B cell (primary cell): Measurements from ENCODE around the gene MLXIP. TPM values are rescaled to one million over a fixed set of nuclear protein-coding genes. Genes with fewer than 3 reads are reported as not detected.

Experiments used
- ATAC-seq: fragments of 200-7000 bp; cut with Tn5 transposase; one replicate; pipeline ENCODE4 v1.10.0; 2021; ENCODE audit warnings: low read depth, mild to moderate bottlenecking, moderate number of reproducible peaks, moderate library complexity
- CTCF ChIA-PET: fragments of 350-600 bp; sonication (Branson Sonifier 250); formaldehyde crosslinking; loops from one replicate; lab custom pipeline; 2021; ENCODE audit warnings: antibody characterized with exemption, inconsistent platforms; lab: Charles Lee
- POLR2A ChIA-PET: fragments of 350-600 bp; sonication (Branson Sonifier 250); formaldehyde crosslinking; loops from one replicate; lab custom pipeline; 2021; ENCODE audit warnings: antibody characterized with exemption; lab: Charles Lee
- DNase-seq: peaks from one replicate; pipeline ENCODE4 v3.0.0; 2013
- H2AFZ ChIP-seq: 2 replicates; pipeline ENCODE4 v1.6.1; 2012; ENCODE audit warnings: mild to moderate bottlenecking, low read depth, low read length; ENCODE audit not compliant: insufficient read depth, poor library complexity, severe bottlenecking
- H3K27ac ChIP-seq, 2 donors: 1 replicate in 1 of 2; 2 replicates in 1 of 2; pipeline ENCODE4 v1.5.1; 2012 to 2013; ENCODE audit warnings: low read length in 2 of 2, mild to moderate bottlenecking in 2 of 2, moderate library complexity in 1 of 2
- H3K27me3 ChIP-seq, 4 experiments: fragments of 200-600 bp in 1 of 4; sonication (generic) in 1 of 4; replicated peaks in 1 of 4; 1 replicate in 2 of 4; 2 replicates in 2 of 4; pipeline versions ENCODE4 v1.6.1 to v1.7.0; 2013 to 2016; ENCODE audit warnings: low read length in 3 of 4, mild to moderate bottlenecking in 2 of 4, mixed read lengths in 1 of 4, moderate library complexity in 1 of 4; ENCODE audit not compliant: insufficient read depth in 4 of 4, control insufficient read depth in 3 of 4; ENCODE audit errors: control extremely low read depth in 1 of 4
- H3K36me3 ChIP-seq, 2 experiments: replicated peaks in 1 of 2; 1 replicate in 1 of 2; 2 replicates in 1 of 2; pipeline versions ENCODE4 v1.6.1 to v1.7.1; 2013; ENCODE audit warnings: low read length in 1 of 2; ENCODE audit not compliant: insufficient read depth in 2 of 2, control insufficient read depth in 1 of 2; ENCODE audit errors: control extremely low read depth in 1 of 2, extremely low read depth in 1 of 2
- H3K4me1 ChIP-seq, 2 donors: fragments of 200-600 bp in 1 of 2; sonication (generic) in 1 of 2; 1 replicate in 1 of 2; 2 replicates in 1 of 2; pipeline versions ENCODE4 v1.5.1 to v1.6.1; 2013 to 2017; ENCODE audit warnings: low read length in 2 of 2; ENCODE audit not compliant: control insufficient read depth in 2 of 2, insufficient read depth in 2 of 2
- H3K4me2 ChIP-seq: replicated peaks from 2 replicates; pipeline ENCODE3; 2012; ENCODE audit warnings: mild to moderate bottlenecking, low read depth, low read length; ENCODE audit not compliant: poor library complexity, severe bottlenecking
- H3K4me3 ChIP-seq, 5 experiments: fragments of 200-600 bp in 1 of 5; sonication (generic) in 1 of 5; 1 replicate in 3 of 5; 2 replicates in 2 of 5; pipeline versions ENCODE4 v1.5.1 to v1.7.0; 2011 to 2016; ENCODE audit warnings: low read length in 4 of 5, mild to moderate bottlenecking in 4 of 5, low read depth in 2 of 5, control low read depth in 1 of 5, moderate library complexity in 1 of 5; ENCODE audit not compliant: insufficient read depth in 1 of 5; ENCODE audit errors: control extremely low read depth in 1 of 5, extremely low read depth in 1 of 5
- H3K79me2 ChIP-seq: fragments of 200-600 bp; sonication (generic); one replicate; pipeline ENCODE4 v1.6.0; 2016; ENCODE audit warnings: low read length; ENCODE audit not compliant: control insufficient read depth, insufficient read depth
- H3K9ac ChIP-seq: fragments of 200-600 bp; sonication (generic); 2 replicates; pipeline ENCODE4 v1.6.1; 2017; ENCODE audit warnings: mild to moderate bottlenecking, low read length, moderate library complexity
- H3K9me3 ChIP-seq, 3 donors: one replicate each; pipeline versions ENCODE4 v1.6.1 to v1.7.1; 2013; ENCODE audit warnings: low read length in 2 of 3; ENCODE audit not compliant: control insufficient read depth in 2 of 3, insufficient read depth in 1 of 3; ENCODE audit errors: control extremely low read depth in 1 of 3
- H4K20me1 ChIP-seq: 2 replicates; pipeline ENCODE4 v1.6.0; 2012; ENCODE audit warnings: mild to moderate bottlenecking, low read length; ENCODE audit not compliant: insufficient read depth, control insufficient read depth, poor library complexity, severe bottlenecking
- H3K27ac Mint-ChIP-seq: one replicate; pipeline ENCODE4 v1.8.0; 2021; ENCODE audit warnings: mixed read lengths
- H3K27me3 Mint-ChIP-seq: one replicate; pipeline ENCODE4 v1.8.0; 2021; ENCODE audit warnings: mixed read lengths
- H3K4me1 Mint-ChIP-seq: one replicate; pipeline ENCODE4 v1.8.0; 2021; ENCODE audit warnings: mixed read lengths
- H3K4me3 Mint-ChIP-seq: one replicate; pipeline ENCODE4 v1.8.0; 2021; ENCODE audit warnings: mixed read lengths
- H3K9me3 Mint-ChIP-seq: one replicate; pipeline ENCODE4 v1.8.0; 2022; ENCODE audit warnings: mixed read lengths; ENCODE audit not compliant: insufficient read depth
- EZH2 ChIP-seq: IDR thresholded peaks from 2 replicates; pipeline ENCODE4 v1.6.1; 2012; ENCODE audit warnings: borderline replicate concordance, low read depth, mild to moderate bottlenecking, moderate library complexity, low read length; ENCODE audit not compliant: insufficient read depth, poor library complexity, severe bottlenecking
- WGBS: methylation state at CpG from one replicate; pipeline ENCODE4 v1.1.5; 2013; ENCODE audit warnings: missing lambda C conversion rate; ENCODE audit not compliant: insufficient coverage; 5-methylcytosine and 5-hydroxymethylcytosine counted together
- intact Hi-C: fragments of 100-400 bp; cut with micrococcal nuclease; formaldehyde crosslinking; loops from one replicate; pipeline ENCODE4 v1.10.0; 2022
- polyA plus RNA-seq: library from polyadenylated mRNA; depleted of rRNA; stranded (reverse); fragments of >200 nt; gene quantifications from 2 replicates; pipeline ENCODE4 v1.2.3, GENCODE V29; 2012
- total RNA-seq, 2 donors: library from RNA; stranded (reverse); fragments of 120-200 nt in 1 of 2; gene quantifications; 1 replicate in 1 of 2; 2 replicates in 1 of 2; pipeline versions ENCODE4 v1.2.3 to v1.2.4, GENCODE V29; 2013 to 2022
- TF ChIP-seq, protein P1 (sequence below): fragments of 200-600 bp; IDR thresholded peaks from one replicate; pipeline ENCODE4 v1.8.0; 2022; ENCODE audit warnings: antibody characterized with exemption, mild to moderate bottlenecking

MLXIP gene
- total and polyA plus RNA-seq, 2 donors (not counting 1 experiment from before 2014, with no cell fraction given) = 28.1 to 91.2 TPM

DNA sequence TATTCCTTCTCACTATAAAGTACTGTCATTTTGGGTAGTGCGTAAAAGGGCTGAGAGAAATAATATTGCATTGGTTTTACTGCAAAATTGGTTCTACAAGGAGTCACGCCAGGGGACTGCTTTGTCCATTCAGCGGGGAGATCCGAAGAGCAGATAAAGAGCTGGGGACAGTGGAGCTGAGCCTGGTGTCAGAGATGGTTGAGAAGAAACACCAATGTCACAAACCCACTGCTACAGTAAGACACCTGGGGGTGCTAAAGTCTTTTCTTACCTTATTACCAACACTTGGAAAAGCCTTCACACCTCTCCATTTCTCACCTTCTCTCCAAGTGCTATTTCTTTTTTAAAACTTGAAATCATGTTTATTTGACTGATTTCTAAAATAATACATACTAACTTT, 81.3 kb downstream of the MLXIP start:
- CTCF ChIA-PET = interaction anchor here (0.9 to 1.0 kb wide), 2 partner anchors 36 to 312 kb away, joined by 3 read pairs; no protein-coding TSS in a partner anchor

DNA sequence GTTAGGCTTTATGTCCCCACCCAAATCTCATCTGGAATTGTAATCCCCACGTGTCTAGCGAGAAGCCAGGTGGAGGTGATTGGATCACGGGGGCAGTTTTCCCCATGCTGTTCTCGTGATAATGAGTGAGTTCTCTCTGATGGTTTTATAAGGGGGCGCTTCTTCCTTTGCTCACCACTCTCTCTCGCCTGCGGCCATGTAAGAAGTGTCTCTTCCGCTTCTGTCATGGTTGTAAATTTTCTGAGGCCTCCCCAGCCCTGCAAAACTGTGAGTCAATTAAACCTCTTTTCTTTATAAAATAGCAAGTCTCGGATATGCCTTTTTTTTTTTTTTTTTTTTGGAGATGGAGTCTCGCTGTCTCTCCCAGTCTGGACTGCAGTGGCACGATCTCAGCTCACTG, 82.2 kb downstream of the MLXIP start:
- H3K27ac ChIP-seq = no peak overlapping the region
- no peak overlapping the region for H2AFZ ChIP-seq
- H4K20me1 ChIP-seq = no peaks in the 10 kb centered on the region
- ATAC-seq (no peak), DNase-seq (no peak)
- Mint-ChIP-seq H3K9me3 (no peaks in the 10 kb centered on the region), H3K4me3 (no peak overlapping the region), H3K4me1 (no peaks in the 10 kb centered on the region), H3K27me3 (peaks cover 10% of the 10 kb centered on the region), H3K27ac (no peak overlapping the region)
- intact Hi-C loops = no loop called here
- no peak overlapping the region for H3K4me3 ChIP-seq
- H3K9ac ChIP-seq = no peak overlapping the region
- no peak overlapping the region for H3K4me2 ChIP-seq
- TF ChIP-seq EZH2 = no peak
- TF ChIP-seq, protein P1, sequence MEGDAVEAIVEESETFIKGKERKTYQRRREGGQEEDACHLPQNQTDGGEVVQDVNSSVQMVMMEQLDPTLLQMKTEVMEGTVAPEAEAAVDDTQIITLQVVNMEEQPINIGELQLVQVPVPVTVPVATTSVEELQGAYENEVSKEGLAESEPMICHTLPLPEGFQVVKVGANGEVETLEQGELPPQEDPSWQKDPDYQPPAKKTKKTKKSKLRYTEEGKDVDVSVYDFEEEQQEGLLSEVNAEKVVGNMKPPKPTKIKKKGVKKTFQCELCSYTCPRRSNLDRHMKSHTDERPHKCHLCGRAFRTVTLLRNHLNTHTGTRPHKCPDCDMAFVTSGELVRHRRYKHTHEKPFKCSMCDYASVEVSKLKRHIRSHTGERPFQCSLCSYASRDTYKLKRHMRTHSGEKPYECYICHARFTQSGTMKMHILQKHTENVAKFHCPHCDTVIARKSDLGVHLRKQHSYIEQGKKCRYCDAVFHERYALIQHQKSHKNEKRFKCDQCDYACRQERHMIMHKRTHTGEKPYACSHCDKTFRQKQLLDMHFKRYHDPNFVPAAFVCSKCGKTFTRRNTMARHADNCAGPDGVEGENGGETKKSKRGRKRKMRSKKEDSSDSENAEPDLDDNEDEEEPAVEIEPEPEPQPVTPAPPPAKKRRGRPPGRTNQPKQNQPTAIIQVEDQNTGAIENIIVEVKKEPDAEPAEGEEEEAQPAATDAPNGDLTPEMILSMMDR = no peak
- no peaks in the 10 kb centered on the region for H3K27me3 ChIP-seq
- H3K9me3 ChIP-seq = no peaks in the 10 kb centered on the region
- H3K36me3 ChIP-seq = no peaks in the 10 kb centered on the region
- WGBS = no CpG with 5 or more reads among the region's 11 CpGs
- no peaks in the 10 kb centered on the region for H3K79me2 ChIP-seq
- CTCF ChIA-PET = no interaction called here
- POLR2A ChIA-PET = no interaction called here
- no peaks in the 10 kb centered on the region for H3K4me1 ChIP-seq

More for the DNA sequence above, 81.3 kb downstream of the MLXIP start:
- H3K4me1 Mint-ChIP-seq = no peaks in the 10 kb centered on the region
- DNase-seq = no peak
- no peak for ATAC-seq
- no peaks in the 10 kb centered on the region for H4K20me1 ChIP-seq
- peaks cover 6% of the 10 kb centered on the region for H3K27me3 Mint-ChIP-seq
- H3K27ac ChIP-seq = no peak overlapping the region
- H3K4me3 Mint-ChIP-seq = no peak overlapping the region
- H3K9ac ChIP-seq = no peak overlapping the region
- H3K4me1 ChIP-seq = no peaks in the 10 kb centered on the region
- TF ChIP-seq EZH2 = no peak
- TF ChIP-seq, protein P1 = no peak
- WGBS = 95% methylated on average over 3 of the region's 4 CpGs
- H3K9me3 ChIP-seq = no peaks in the 10 kb centered on the region
- no peak overlapping the region for H3K4me3 ChIP-seq
- H3K27ac Mint-ChIP-seq = no peak overlapping the region
- no peaks in the 10 kb centered on the region for H3K79me2 ChIP-seq
- intact Hi-C loops = no loop called here
- POLR2A ChIA-PET = no interaction called here
- no peaks in the 10 kb centered on the region for H3K9me3 Mint-ChIP-seq
- H2AFZ ChIP-seq = no peak overlapping the region
- no peaks in the 10 kb centered on the region for H3K27me3 ChIP-seq
- no peaks in the 10 kb centered on the region for H3K36me3 ChIP-seq
- H3K4me2 ChIP-seq = no peak overlapping the region
